Measurements from ENCODE around the gene PRSS36. TPM values are rescaled to one million over a fixed set of nuclear protein-coding genes. Genes with fewer than 3 reads are reported as not detected.
"Not testable (repeated sequence)": the region's sequence is repeated elsewhere in the genome, so short reads cannot be mapped to it uniquely, and the experiment has no call there.

Gene PRSS36
- total and polyA plus RNA-seq, 5 donors from 2014 or later, result 0.39 to 1.4 (median 1.2) TPM

- Mint-ChIP-seq H3K27me3 (peaks cover 20% of the 10 kb centered on the region), H3K4me3 (peak overlapping the region in 2 of 4 donors; percentile 26 to 35), H3K9me3 (no peaks in the 10 kb centered on the region), H3K4me1 (peaks cover 0 to 14% (median 0%) of the 10 kb centered on the region in 4 donors), H3K27ac (no peak overlapping the region), H3K36me3 (no peaks in the 10 kb centered on the region)
- no peaks in the 10 kb centered on the region for H3K27me3 ChIP-seq (ENCODE audit: control insufficient read depth, insufficient read depth, low read length)
- no peaks in the 10 kb centered on the region for H3K36me3 ChIP-seq (ENCODE audit: control insufficient read depth, insufficient read depth, low read length)
- H3K27ac ChIP-seq (ENCODE audit: insufficient read depth, low read length, poor library complexity, severe bottlenecking), result no peak overlapping the region
- DNase-seq (no peak), ATAC-seq (ENCODE audit: low read depth in 2 of 2) (no peak)
- no peaks in the 10 kb centered on the region for H3K4me1 ChIP-seq (ENCODE audit: control insufficient read depth, insufficient read depth, low read length, poor library complexity, severe bottlenecking)
- H3K4me3 ChIP-seq (ENCODE audit: low read depth, low read length), result no peak overlapping the region
- no peaks in the 10 kb centered on the region for H3K9me3 ChIP-seq (ENCODE audit: control insufficient read depth in 2 of 2, low read length in 2 of 2)
Observed at GRCh38 chr16:31157136-31157535, 7.3 kb upstream of the PRSS36 start.

GRCh38 chr16:31150976-31151375 lies 1.1 kb upstream of the PRSS36 start:
- not testable (repeated sequence) for H3K9me3 ChIP-seq (ENCODE audit: control insufficient read depth in 2 of 2, low read length in 2 of 2); H3K9me3 Mint-ChIP-seq; H3K4me1 Mint-ChIP-seq; H3K36me3 ChIP-seq (ENCODE audit: control insufficient read depth, insufficient read depth, low read length); ATAC-seq (ENCODE audit: low read depth in 2 of 2); H3K4me1 ChIP-seq (ENCODE audit: control insufficient read depth, insufficient read depth, low read length, poor library complexity, severe bottlenecking); H3K36me3 Mint-ChIP-seq; H3K4me3 Mint-ChIP-seq; H3K27ac ChIP-seq (ENCODE audit: insufficient read depth, low read length, poor library complexity, severe bottlenecking); H3K4me3 ChIP-seq (ENCODE audit: low read depth, low read length); H3K27me3 ChIP-seq (ENCODE audit: control insufficient read depth, insufficient read depth, low read length); DNase-seq; H3K27ac Mint-ChIP-seq
- H3K27me3 Mint-ChIP-seq, result peaks cover 21% of the 10 kb centered on the region

GRCh38 chr16:31149332-31149731 lies 534 bp downstream of the PRSS36 start:
- no peaks in the 10 kb centered on the region for H3K36me3 ChIP-seq (ENCODE audit: control insufficient read depth, insufficient read depth, low read length)
- H3K27ac Mint-ChIP-seq, result no peak overlapping the region
- no peaks in the 10 kb centered on the region for H3K36me3 Mint-ChIP-seq
- peaks cover 10% of the 10 kb centered on the region for H3K27me3 Mint-ChIP-seq
- H3K9me3 ChIP-seq (ENCODE audit: control insufficient read depth in 2 of 2, low read length in 2 of 2), result no peaks in the 10 kb centered on the region
- peaks cover 0 to 3% (median 0%) of the 10 kb centered on the region in 4 donors for H3K4me1 Mint-ChIP-seq
- H3K9me3 Mint-ChIP-seq, result no peaks in the 10 kb centered on the region
- H3K4me3 Mint-ChIP-seq, result no peak overlapping the region
- H3K4me1 ChIP-seq (ENCODE audit: control insufficient read depth, insufficient read depth, low read length, poor library complexity, severe bottlenecking), result no peaks in the 10 kb centered on the region
- no peak overlapping the region for H3K27ac ChIP-seq (ENCODE audit: insufficient read depth, low read length, poor library complexity, severe bottlenecking)
- no peak for ATAC-seq (ENCODE audit: low read depth in 2 of 2)
- no peak overlapping the region for H3K4me3 ChIP-seq (ENCODE audit: low read depth, low read length)
- no peak for DNase-seq
- no peaks in the 10 kb centered on the region for H3K27me3 ChIP-seq (ENCODE audit: control insufficient read depth, insufficient read depth, low read length)

- Mint-ChIP-seq H3K4me1 (peaks cover 0 to 7% (median under 1%) of the 10 kb centered on the region in 4 donors), H3K4me3 (no peak overlapping the region), H3K36me3 (no peaks in the 10 kb centered on the region), H3K27ac (no peak overlapping the region), H3K9me3 (no peaks in the 10 kb centered on the region), H3K27me3 (peaks cover 12% of the 10 kb centered on the region)
- Histone ChIP-seq H3K4me3 (ENCODE audit: low read depth, low read length) (no peak overlapping the region), H3K9me3 (ENCODE audit: control insufficient read depth in 2 of 2, low read length in 2 of 2) (no peaks in the 10 kb centered on the region), H3K4me1 (ENCODE audit: control insufficient read depth, insufficient read depth, low read length, poor library complexity, severe bottlenecking) (no peaks in the 10 kb centered on the region), H3K27me3 (ENCODE audit: control insufficient read depth, insufficient read depth, low read length) (no peaks in the 10 kb centered on the region), H3K27ac (ENCODE audit: insufficient read depth, low read length, poor library complexity, severe bottlenecking) (no peak overlapping the region), H3K36me3 (ENCODE audit: control insufficient read depth, insufficient read depth, low read length) (no peaks in the 10 kb centered on the region)
- no peak for DNase-seq
- no peak for ATAC-seq (ENCODE audit: low read depth in 2 of 2)
Observed at GRCh38 chr16:31148896-31149295, 970 bp downstream of the PRSS36 start.

- peaks cover 0 to 13% (median under 1%) of the 10 kb centered on the region in 4 donors for H3K4me1 Mint-ChIP-seq
Observed at GRCh38 chr16:31148281-31148728, 1.6 kb downstream of the PRSS36 start.

GRCh38 chr16:31147574-31147973 lies 2.3 kb downstream of the PRSS36 start:
- H3K27ac ChIP-seq (ENCODE audit: insufficient read depth, low read length, poor library complexity, severe bottlenecking), result no peak overlapping the region
- Mint-ChIP-seq H3K4me1 (peaks cover 0 to 13% (median under 1%) of the 10 kb centered on the region in 4 donors), H3K9me3 (no peaks in the 10 kb centered on the region), H3K27ac (no peak overlapping the region), H3K36me3 (no peaks in the 10 kb centered on the region), H3K4me3 (peak overlapping the region in 1 of 4 donors; percentile 6), H3K27me3 (peaks cover 16% of the 10 kb centered on the region)
- H3K9me3 ChIP-seq (ENCODE audit: control insufficient read depth in 2 of 2, low read length in 2 of 2), result no peaks in the 10 kb centered on the region
- no peak overlapping the region for H3K4me3 ChIP-seq (ENCODE audit: low read depth, low read length)
- no peak for ATAC-seq (ENCODE audit: low read depth in 2 of 2)
- no peaks in the 10 kb centered on the region for H3K36me3 ChIP-seq (ENCODE audit: control insufficient read depth, insufficient read depth, low read length)
- peaks cover 10% of the 10 kb centered on the region for H3K4me1 ChIP-seq (ENCODE audit: control insufficient read depth, insufficient read depth, low read length, poor library complexity, severe bottlenecking)
- no peak for DNase-seq
- H3K27me3 ChIP-seq (ENCODE audit: control insufficient read depth, insufficient read depth, low read length), result no peaks in the 10 kb centered on the region

More at GRCh38 chr16:31148281-31148728, 1.6 kb downstream of the PRSS36 start:
- DNase-seq, result no peak
- Histone ChIP-seq H3K4me1 (ENCODE audit: control insufficient read depth, insufficient read depth, low read length, poor library complexity, severe bottlenecking) (peaks cover 2% of the 10 kb centered on the region), H3K36me3 (ENCODE audit: control insufficient read depth, insufficient read depth, low read length) (no peaks in the 10 kb centered on the region), H3K9me3 (ENCODE audit: control insufficient read depth in 2 of 2, low read length in 2 of 2) (no peaks in the 10 kb centered on the region), H3K27ac (ENCODE audit: insufficient read depth, low read length, poor library complexity, severe bottlenecking) (no peak overlapping the region), H3K4me3 (ENCODE audit: low read depth, low read length) (no peak overlapping the region), H3K27me3 (ENCODE audit: control insufficient read depth, insufficient read depth, low read length) (no peaks in the 10 kb centered on the region)
- H3K4me3 Mint-ChIP-seq, result no peak overlapping the region
- H3K27ac Mint-ChIP-seq, result peak overlapping the region in 1 of 3 donors; percentile 9
- no peaks in the 10 kb centered on the region for H3K36me3 Mint-ChIP-seq
- ATAC-seq (ENCODE audit: low read depth in 2 of 2), result no peak
- no peaks in the 10 kb centered on the region for H3K9me3 Mint-ChIP-seq
- peaks cover 16% of the 10 kb centered on the region for H3K27me3 Mint-ChIP-seq

- ATAC-seq (ENCODE audit: low read depth in 2 of 2) (no peak), DNase-seq (peak in 1 of 3 donors; percentile 26)
- H3K36me3 ChIP-seq (ENCODE audit: control insufficient read depth, insufficient read depth, low read length), result no peaks in the 10 kb centered on the region
- H3K27ac ChIP-seq (ENCODE audit: insufficient read depth, low read length, poor library complexity, severe bottlenecking), result no peak overlapping the region
- H3K4me1 Mint-ChIP-seq, result peaks cover 4 to 20% (median 6%) of the 10 kb centered on the region in 4 donors
- peaks cover 19% of the 10 kb centered on the region for H3K4me1 ChIP-seq (ENCODE audit: control insufficient read depth, insufficient read depth, low read length, poor library complexity, severe bottlenecking)
- H3K27me3 ChIP-seq (ENCODE audit: control insufficient read depth, insufficient read depth, low read length), result no peaks in the 10 kb centered on the region
- no peaks in the 10 kb centered on the region for H3K9me3 Mint-ChIP-seq
- no peak overlapping the region for H3K27ac Mint-ChIP-seq
- no peak overlapping the region for H3K4me3 ChIP-seq (ENCODE audit: low read depth, low read length)
- no peaks in the 10 kb centered on the region for H3K36me3 Mint-ChIP-seq
- no peaks in the 10 kb centered on the region for H3K9me3 ChIP-seq (ENCODE audit: control insufficient read depth in 2 of 2, low read length in 2 of 2)
- H3K27me3 Mint-ChIP-seq, result peaks cover 10% of the 10 kb centered on the region
- H3K4me3 Mint-ChIP-seq, result no peak overlapping the region
Observed at GRCh38 chr16:31145398-31145990, 4.4 kb downstream of the PRSS36 start.

- not testable (repeated sequence) for H3K9me3 ChIP-seq (ENCODE audit: control insufficient read depth in 2 of 2, low read length in 2 of 2); ATAC-seq (ENCODE audit: low read depth in 2 of 2); H3K4me3 ChIP-seq (ENCODE audit: low read depth, low read length); H3K36me3 Mint-ChIP-seq; H3K27me3 ChIP-seq (ENCODE audit: control insufficient read depth, insufficient read depth, low read length); H3K27ac ChIP-seq (ENCODE audit: insufficient read depth, low read length, poor library complexity, severe bottlenecking); DNase-seq; H3K9me3 Mint-ChIP-seq; H3K36me3 ChIP-seq (ENCODE audit: control insufficient read depth, insufficient read depth, low read length)
- Mint-ChIP-seq H3K4me3 (peak overlapping the region in 3 of 4 donors; percentile 69 to 84 (median 80)), H3K27me3 (peaks cover 10% of the 10 kb centered on the region), H3K27ac (peak overlapping the region in 2 of 3 donors; percentile 47 to 60), H3K4me1 (peaks cover 4 to 20% (median 6%) of the 10 kb centered on the region in 4 donors)
- peaks cover 19% of the 10 kb centered on the region for H3K4me1 ChIP-seq (ENCODE audit: control insufficient read depth, insufficient read depth, low read length, poor library complexity, severe bottlenecking)
Observed at GRCh38 chr16:31144418-31144817, 5.4 kb downstream of the PRSS36 start.
